NOMO-1 (cell line): ENCODE measurements around the gene SRSF9.
"Not testable (repeated sequence)": the region's sequence is repeated elsewhere in the genome, so short reads cannot be mapped to it uniquely, and the experiment has no call there.

ENCODE experiments used
- DNase-seq, 2 experiments: peaks; one replicate each; lab custom pipeline; 2025; ENCODE audit not compliant: unreplicated experiment in 2 of 2; lab: John Stamatoyannopoulos, UW

The SRSF9 gene, protein sequence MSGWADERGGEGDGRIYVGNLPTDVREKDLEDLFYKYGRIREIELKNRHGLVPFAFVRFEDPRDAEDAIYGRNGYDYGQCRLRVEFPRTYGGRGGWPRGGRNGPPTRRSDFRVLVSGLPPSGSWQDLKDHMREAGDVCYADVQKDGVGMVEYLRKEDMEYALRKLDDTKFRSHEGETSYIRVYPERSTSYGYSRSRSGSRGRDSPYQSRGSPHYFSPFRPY

DNA sequence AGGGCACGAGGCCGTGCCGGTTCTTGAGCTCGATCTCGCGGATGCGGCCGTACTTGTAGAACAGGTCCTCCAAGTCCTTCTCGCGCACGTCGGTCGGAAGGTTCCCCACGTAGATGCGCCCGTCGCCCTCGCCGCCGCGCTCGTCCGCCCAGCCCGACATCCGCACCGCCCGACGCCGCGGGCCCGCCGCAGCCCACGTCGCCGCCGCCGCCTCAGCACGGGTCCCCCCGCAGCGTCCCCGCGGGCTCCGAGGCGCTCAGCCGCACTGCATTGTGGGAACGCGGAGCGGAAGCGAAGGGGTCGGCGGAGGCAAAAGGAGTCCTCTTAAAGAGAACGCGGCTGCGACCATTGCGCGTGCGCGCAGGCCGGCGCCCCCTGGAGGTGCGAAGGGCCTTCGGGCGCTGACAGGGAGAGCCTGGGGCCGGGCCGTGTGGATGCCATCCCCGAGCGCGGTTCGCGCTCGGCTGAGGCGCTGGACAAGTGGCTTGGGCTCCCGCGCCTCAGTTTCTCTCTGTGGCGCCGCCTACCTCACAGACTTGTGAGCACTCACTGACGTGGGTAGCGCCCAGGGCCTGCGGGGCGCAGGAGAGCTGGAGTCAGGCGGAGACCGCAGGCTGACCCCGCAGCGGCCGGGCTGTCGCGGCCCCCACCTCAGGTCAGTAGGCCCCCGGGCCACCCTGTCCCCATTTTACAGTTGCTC is at the start of gene SRSF9:
Gene SRSF9 (minus strand): TSS at position 299 of the 700 bp plus-strand sequence. CDS start 139 bp downstream, at position 160.
- DNase-seq = peak; percentile 93 to 97

DNA sequence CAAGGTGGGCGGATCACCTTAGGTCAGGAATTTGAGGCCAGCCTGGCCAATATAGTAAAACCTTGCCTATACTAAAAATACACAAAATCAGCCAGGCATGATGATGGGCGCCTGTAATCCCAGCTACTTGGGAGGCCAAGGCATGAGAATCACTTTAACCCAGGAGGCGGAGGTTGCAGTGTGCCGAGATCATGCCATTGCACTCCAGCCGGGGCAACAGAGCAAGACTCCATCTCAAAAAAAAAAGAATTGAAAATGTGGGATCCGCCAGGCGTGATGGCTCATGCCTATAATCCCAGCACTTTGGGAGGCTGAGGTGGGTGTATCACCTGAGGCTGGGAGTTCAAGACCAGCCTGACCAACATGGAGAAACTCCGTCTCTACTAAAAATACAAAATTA is 49.8 kb upstream of the SRSF9 start:
- not testable (repeated sequence) for DNase-seq

DNA sequence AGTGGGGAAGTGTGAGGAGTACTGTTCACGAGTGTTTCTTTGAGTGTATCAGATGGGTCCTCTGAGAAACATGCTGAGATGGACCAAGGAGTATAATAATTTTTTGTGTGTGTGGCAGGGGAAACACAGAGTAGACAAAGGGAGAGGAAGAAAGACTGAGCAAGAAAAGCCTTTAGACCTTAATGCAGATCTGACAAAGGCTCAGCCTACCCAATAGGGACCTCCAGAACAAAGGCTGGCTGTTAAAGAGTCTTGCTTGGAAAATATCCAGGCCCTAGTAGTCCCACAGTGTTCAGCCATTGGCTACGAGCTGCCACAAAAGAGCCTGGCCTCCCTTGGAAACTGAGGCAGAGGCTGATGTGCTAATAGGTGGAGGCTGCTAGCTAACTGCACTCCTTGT is 45.9 kb upstream of the SRSF9 start:
- no peak for DNase-seq

- DNase-seq = no peak
These were observed 44.5 kb upstream of the SRSF9 start for GRCh38 chr12:120514002-120514401.

- DNase-seq = no peak
These were observed 39.0 kb upstream of the SRSF9 start for GRCh38 chr12:120508537-120508936.

DNA sequence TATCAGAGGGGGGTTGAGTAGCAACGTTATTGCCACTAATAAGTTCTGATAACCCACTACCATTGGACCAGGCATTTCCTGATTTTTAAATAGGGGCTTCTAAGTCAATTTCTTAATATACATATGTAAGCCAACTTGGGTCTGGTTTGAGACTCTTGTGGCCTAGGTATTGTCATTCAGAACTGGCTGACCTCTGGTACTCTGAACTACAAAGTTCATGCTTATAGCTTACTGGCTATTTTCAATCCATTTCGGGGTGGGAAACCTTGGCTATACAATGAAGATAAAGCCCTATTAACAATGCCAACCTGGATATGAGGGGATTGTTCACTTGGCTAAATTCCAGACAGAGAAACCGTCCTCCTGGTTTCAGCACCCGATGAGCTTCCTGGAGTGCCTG is 35.0 kb upstream of the SRSF9 start:
- DNase-seq = no peak

DNA sequence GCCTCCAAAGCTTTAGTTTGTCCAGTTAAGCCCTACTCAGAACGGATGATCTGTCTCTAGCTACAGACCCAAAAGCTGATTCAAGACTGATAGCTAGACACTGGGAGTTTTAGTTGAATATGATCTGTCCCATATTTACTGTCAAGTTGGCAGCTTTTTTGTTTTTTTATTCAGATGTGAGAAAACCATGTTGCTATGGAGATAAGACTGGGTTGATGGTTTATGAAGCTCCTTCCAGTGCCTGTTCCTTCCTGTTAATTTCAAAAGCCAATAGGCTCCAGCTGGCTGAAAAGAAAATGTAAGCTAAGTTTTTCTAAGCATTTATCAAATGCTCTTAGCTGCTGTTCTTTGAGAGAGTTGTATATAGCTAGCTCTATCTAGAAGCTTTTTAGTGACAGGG is 31.0 kb upstream of the SRSF9 start:
- DNase-seq = no peak

DNA sequence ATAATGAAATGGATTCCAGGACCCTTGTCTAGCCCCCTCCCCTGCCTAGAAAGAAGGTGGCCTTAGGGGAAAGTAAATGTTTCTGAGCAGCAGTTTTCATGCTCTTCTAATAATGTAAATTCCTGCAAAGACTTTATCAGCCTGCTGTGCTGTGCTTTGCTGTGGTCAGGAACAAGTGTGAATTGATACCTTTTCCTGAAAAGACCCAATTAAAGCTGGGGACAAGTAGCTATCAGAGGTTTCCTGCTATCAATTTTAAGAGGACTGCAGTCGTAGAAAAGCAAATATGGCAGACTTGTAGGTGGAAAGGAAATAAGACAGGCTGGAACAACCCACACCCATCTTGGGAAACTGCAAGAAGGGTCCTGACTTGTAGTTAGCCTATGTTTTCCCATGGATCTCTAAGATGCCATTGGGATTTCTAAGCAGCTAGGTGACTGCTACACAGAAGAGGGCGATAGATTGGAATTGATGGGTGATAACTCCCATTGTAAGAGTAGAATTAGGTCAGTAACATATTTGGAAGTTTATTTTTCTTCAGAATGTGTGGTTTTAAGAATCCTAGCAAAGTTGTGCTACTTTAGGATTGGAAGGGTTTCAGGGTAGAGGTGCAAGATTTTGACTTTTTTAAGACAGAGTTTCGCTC is 29.4 kb upstream of the SRSF9 start:
- DNase-seq = no peak

- no peak for DNase-seq
These were observed 28.1 kb upstream of the SRSF9 start for GRCh38 chr12:120497524-120498150.

DNA sequence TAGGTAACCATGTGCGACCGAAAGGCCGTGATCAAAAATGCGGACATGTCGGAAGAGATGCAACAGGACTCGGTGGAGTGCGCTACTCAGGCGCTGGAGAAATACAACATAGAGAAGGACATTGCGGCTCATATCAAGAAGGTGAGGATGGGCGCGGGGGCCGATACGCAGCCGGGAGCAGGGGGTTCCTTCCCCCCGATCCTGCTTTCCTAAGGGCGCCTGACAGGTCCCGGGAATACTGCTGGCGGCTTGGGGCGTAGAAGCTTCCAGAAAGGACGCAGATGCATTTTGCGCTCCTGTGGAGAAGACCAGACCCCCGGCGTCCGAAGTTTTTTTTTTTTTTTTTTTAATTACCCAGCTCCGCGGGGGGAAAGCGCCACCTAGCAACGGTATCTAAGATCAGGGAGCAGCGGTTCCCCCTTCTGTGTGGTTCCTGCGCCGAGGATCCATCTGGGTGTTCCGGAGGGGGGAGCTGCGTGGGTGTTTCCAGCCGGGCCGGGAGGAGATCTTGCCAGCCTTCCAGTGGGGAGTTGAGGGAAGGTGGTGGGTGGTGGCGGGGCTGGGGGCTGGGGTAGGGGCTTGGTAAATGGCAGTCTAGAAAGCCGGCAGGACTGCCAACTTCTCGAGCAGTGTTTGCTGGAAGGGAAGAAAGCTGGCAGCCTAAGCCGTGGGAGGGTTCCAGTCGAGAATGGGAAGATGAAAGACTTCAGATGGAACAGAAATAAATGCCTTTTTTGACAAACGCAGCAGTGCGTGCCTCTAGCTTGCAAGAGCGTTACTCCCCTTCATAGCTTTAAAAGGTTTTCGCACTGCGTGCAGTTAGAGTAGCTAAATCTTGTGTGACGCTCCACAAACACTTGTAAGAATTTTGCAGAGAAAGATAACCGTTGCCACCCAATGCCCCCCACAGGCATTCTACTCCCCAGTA is 27.1 kb upstream of the SRSF9 start:
- peak; percentile 52 to 59 for DNase-seq

DNA sequence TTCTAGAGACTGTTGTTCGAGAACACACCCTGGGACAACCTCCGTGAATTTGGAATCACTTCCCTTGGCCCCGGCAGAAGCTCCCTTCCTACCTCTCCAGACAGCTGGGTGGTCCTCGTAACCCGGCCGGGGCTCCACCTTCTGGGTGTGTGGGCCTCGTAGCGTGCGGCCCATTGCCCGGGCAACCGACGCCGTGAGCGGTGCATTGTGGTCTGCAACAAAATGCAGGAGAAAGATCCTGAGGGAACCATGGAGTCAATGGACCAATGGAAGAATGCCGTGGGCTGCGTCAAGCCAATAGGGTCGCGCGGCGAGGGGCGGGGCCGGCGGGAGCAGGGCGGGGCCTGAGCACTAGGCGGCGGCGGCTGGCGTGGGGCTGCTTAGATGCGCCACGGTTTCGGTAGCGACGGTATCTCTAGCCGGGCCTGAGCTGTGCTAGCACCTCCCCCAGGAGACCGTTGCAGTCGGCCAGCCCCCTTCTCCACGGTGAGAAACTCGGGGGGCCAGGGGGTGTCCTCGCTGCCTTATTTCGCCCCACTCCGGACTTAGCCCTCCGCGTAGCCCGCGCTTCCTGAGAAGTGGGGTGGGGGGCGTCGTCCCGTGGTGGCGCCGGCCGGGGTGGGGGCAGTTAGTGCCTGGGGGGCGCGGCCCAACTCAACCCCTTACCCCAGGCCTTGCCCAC is 26.3 kb upstream of the SRSF9 start, which contains the start of gene DYNLL1:
Gene DYNLL1 (plus strand): TSS at position 383 of the 682 bp plus-strand sequence. CDS start 309 bp downstream, outside the sequence.
- peak; percentile 95 to 96 for DNase-seq

DNA sequence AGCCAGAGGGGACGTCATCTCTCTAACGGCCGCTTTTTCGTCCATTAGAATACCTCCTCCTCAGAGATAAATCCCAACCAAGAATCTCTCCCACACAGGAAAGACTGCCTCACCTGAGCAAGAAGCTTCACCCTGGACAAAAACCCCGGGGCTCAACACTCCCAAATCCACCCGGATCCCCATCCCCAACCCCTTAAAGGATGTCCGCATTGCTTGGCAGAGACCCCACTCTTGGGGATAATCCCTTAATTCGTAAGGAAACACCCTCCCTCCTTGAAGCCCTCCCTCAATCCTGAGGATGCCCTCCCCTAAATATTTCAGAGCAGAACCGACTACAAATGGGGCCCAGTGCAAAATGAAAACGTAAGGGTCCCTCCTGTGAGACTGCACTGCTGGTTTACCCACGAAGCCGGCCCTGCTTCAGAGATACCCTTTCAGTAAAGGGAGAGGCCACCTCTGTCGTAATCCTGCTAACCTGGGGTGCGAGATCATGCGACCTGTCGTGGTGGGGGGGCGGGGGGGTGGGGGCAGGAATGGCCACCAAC is 25.7 kb upstream of the SRSF9 start:
- no peak for DNase-seq

DNA sequence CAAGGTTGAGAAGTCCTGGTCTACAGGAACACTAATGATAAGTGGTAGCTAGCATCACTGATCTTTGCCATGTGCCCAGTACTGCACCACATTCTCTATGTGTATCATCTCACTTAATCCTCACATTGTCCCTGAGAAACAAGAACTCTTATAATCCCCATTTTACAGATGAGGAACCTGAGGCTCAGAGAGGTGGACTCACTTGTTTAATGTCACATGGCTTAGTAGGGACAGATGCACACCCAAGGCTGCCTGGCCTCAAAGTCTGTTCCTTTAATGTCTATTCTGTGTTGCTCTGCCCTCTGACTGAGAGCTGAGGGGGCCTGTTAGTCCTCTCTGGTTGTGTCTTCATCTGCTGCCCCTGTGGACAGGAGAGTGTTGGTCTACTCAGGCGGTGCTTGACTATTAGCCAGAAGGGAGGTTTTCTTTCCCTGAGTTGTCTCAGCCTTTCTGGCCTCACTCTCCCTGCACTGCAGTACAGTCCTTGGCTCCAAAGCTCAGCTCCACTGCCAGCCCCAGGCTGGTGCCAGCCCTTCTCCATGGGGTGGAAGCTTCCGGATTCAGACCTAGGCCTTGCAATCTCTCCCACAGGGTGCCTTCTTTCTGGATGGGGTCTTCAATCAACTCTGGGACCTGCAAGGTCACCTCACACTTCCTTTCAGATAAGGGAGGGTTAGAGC is 21.4 kb upstream of the SRSF9 start:
- no peak for DNase-seq

DNA sequence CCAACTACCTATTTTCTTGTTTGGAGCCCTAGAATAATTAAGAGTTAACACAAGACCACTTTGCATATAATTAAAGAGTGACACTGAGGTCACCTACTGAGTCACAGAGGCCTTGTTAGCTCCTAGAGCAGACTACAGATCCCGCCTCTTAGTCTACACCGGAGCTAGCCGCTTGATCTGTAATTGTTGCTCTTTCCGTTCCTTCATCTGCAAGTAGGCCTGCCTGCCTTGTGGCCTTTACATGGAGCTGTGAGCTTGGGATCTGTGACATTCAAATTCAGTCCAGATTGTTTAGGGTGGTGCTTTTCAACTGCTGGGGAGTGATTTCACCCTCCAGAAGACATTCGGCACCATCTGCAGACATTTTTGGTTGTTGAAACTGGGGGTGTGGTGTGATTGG is 20.8 kb upstream of the SRSF9 start:
- DNase-seq = no peak

DNA sequence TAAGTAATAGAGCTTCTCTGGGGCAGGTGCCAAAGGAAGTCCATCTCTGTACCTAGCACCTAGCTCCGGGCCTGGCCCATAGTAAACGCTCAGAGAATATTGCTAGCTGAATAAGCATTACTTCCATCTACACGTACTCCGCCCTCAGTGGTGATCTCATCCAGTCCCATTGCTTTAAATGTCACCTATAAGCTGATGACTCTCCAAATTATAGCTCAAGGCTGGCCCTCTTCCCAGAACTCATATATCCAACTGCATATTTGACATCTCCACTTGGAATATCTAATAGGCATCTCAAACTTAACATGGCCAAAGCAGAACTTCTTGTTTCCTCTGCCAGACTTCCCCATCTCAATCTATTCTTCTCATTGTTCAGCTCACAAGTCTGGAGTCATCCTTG is 19.5 kb upstream of the SRSF9 start:
- no peak for DNase-seq

DNA sequence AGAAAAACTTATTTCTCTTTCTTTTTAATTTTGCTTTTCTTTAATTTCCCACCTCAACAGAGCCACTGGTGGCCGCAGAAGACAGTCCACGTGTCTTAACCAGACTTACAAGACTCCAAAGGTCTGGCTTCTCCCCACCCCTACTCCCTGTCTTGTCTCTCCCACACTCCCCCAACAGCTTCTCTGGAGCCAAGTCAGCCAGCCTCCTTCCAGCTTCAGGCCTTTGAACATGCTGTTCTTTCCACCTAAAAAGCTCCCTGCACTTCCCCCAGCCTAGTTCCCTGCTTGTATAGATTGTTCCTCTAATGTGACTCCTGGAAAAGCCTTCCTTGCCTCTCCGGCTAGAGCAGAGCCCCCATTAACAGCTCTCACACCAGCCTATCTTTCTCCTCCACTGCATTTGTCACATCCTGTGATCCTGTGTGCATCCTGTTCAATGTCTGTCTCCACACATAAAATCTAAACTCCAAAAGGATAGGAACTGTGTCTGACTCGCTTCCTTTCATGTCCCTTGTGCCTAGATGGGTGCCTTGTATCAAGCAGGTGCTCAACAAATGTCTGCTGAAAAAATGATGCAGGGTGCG is 18.6 kb upstream of the SRSF9 start:
- DNase-seq = no peak

- DNase-seq = not testable (repeated sequence)
These were observed 18.0 kb upstream of the SRSF9 start for GRCh38 chr12:120487552-120487951.
